Cardiac fibroblast (primary cell): ENCODE results near the gene MAMLD1.

Source experiments
- DNase-seq, 2 donors: peaks; one replicate each; pipeline versions ENCODE4 v3.0.0 to v3.0.0-alpha.2; 2010; ENCODE audit warnings: low read depth in 2 of 2
- H3K4me3 ChIP-seq, 2 donors: replicated peaks in 1 of 2; 1 replicate in 1 of 2; 2 replicates in 1 of 2; pipeline ENCODE4 v1.5.1; 2011; ENCODE audit warnings: low read depth in 2 of 2, low read length in 2 of 2, mild to moderate bottlenecking in 2 of 2, moderate library complexity in 1 of 2
- TF ChIP-seq, protein P1 (sequence below): IDR thresholded peaks from one replicate; pipeline ENCODE4 v1.5.1; 2011; ENCODE audit warnings: low read depth, mild to moderate bottlenecking, low read length, inconsistent platforms

Gene MAMLD1

DNA sequence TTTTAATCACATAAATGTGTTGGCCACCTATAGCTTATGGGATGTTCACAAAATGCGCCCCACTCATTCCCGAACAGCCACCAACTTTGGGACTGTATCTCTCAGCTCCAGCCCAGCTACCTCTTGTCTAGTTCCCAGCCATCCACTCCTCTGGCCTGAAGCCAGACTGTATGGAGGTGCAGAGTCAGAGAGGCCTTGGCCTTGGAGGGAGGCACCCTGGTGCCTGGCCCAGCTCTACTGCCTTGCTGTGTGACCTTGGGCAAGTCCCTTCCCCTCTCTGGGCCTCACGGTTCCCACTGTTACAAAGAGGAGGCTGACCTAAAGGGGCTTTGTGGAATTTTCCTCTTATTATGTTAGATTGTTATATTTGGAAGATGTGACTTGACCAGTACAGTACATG is 13.9 kb downstream of the MAMLD1 start:
- TF ChIP-seq, protein P1, sequence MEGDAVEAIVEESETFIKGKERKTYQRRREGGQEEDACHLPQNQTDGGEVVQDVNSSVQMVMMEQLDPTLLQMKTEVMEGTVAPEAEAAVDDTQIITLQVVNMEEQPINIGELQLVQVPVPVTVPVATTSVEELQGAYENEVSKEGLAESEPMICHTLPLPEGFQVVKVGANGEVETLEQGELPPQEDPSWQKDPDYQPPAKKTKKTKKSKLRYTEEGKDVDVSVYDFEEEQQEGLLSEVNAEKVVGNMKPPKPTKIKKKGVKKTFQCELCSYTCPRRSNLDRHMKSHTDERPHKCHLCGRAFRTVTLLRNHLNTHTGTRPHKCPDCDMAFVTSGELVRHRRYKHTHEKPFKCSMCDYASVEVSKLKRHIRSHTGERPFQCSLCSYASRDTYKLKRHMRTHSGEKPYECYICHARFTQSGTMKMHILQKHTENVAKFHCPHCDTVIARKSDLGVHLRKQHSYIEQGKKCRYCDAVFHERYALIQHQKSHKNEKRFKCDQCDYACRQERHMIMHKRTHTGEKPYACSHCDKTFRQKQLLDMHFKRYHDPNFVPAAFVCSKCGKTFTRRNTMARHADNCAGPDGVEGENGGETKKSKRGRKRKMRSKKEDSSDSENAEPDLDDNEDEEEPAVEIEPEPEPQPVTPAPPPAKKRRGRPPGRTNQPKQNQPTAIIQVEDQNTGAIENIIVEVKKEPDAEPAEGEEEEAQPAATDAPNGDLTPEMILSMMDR = no peak
- H3K4me3 ChIP-seq = no peak overlapping the region
- no peak for DNase-seq

DNA sequence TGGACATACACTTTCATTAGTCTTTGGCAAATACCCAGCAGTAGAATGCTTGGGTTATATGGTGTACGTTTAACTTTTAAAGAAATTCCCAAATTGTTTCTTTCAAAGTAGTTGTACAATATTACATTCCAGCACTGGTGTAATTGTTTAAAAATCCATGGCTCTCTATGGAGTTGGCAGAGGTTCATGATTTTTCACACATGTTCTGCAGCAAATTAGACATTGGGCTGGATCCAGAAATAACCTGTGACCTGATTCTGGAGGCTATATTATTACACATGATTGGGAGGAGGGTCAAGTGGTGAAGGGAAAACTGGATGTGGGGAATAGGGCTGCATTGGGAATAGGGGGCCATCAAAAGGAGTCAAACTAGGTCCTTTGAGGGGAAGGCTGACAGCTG is 41.9 kb downstream of the MAMLD1 start:
- TF ChIP-seq, protein P1 = no peak
- no peak for DNase-seq
- no peak overlapping the region for H3K4me3 ChIP-seq

DNA sequence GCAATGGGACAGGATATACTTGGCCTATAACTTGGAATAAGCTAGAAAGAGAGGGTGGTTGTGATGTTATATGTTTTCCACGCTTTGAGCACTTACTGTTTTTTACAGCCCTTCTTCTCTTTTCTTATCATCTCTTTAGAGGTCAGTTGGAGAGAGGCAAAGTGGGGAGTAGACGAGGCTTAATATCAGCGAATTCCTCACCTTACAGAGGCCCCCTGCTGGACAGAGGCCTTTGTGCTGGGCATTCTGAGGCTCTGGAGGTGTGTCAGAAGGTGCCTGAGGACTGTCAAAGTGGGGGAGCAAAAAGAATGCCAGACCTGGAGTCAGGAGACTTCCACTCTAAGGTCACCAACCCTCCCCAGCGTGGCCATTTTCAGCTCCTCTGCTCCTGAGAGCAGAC is 42.5 kb downstream of the MAMLD1 start:
- TF ChIP-seq, protein P1 = peak; percentile 12
- H3K4me3 ChIP-seq = no peak overlapping the region
- no peak for DNase-seq

DNA sequence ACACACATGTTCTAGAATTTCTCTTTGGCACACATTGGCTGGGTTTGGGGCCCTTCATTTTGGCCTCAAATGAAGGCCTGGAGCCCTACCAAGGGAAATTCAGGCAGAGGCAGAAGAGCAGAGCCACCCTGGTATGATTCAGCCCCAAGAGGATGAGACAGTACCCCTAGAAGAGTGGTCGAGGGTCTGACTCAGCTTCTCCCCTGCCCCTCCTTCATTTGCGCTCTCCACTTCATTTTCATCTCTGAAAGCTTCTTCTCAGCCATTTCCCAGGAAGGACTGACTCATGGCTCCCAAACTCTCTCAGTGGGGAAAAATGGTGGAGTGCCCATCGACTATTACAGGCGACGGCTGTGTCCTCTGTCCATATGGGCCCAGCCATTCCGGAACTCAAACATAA is 43.5 kb downstream of the MAMLD1 start:
- no peak overlapping the region for H3K4me3 ChIP-seq
- TF ChIP-seq, protein P1 = no peak
- no peak for DNase-seq

DNA sequence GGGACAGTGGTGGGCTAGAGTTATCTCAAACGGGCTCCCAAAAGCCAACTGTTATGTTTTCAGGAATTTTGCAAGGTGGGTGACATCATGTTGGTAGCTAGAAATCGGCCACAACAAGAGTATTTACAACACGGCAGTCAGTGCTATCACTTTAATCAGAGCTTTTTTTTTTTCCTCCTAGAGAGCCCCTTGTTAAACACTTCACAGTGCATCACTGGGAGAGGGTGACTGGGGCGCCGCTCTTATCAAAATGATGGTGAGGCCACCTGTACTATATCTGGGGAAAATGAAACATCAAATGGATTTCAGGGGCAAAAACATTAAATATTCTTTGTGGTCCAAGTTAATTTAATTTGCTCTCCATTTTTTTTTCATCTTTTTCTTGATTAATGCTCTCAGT is 44.9 kb downstream of the MAMLD1 start:
- DNase-seq = no peak
- TF ChIP-seq, protein P1 = no peak
- no peak overlapping the region for H3K4me3 ChIP-seq

DNA sequence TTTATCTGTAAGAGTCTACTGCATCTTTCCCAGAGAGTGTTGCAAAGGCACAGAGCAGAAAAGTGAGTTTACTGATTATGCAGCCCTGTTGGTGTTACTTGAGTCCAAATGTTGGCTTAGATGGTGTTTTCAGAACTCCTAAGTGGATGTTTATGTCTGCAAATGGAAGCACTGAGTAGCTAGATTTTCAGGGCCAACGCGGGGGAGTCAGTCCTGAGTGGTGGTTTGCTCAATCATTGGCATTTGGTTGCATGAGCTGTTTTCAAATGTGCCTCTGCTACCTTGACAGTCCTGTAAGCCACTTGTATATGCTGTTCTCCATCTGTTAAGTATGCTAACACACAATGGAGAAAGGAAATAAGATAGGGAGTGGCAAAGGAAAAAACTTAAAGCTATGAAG is 45.4 kb downstream of the MAMLD1 start:
- peak in 1 of 2 donors; percentile 7 for DNase-seq
- TF ChIP-seq, protein P1 = no peak
- no peak overlapping the region for H3K4me3 ChIP-seq

DNA sequence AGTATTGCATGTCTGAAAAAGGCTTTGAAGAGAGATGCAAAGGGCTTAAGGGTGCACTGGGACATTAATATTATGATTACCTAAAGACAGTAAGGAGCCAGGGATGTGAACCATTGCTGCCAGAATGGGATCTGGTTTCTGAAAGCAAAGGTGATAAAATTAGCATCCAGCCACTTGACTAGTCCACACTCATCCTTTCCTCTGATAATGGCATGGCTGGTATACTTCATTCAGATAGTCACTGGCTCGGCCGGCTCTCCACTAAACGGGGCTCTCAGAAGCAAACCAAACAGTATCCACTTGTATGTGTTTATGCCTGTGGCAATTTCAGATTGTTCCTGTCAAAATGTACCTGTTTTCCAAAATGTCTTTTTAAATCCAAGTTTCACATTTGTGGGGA is 46.4 kb downstream of the MAMLD1 start:
- TF ChIP-seq, protein P1 = no peak
- no peak overlapping the region for H3K4me3 ChIP-seq
- no peak for DNase-seq
